ENCODE results near the gene KCNMB2.

KCNMB2 gene

GRCh38 chr3:178562143-178562946 is 26.1 kb downstream of the KCNMB2 start:
- H3K79me2 ChIP-seq (ENCODE audit: insufficient read depth, low read length), result no peaks in the 10 kb centered on the region
- ATAC-seq (ENCODE audit: insufficient read depth, low read depth) (no peak), DNase-seq (no peak)
- no peaks in the 10 kb centered on the region for H3K36me3 ChIP-seq (ENCODE audit: insufficient read depth, low read length)
- no peak overlapping the region for H2AFZ ChIP-seq (ENCODE audit: low read depth, low read length)
- no peaks in the 10 kb centered on the region for H3K4me1 ChIP-seq (ENCODE audit: insufficient read depth, low read length)
- no peak for TF ChIP-seq EZH2 (IDR thresholded peaks at IDR 0.05; ENCODE audit: borderline replicate concordance, low read depth, low read length, severe bottlenecking)
- no peak for TF ChIP-seq CTCF (IDR thresholded peaks at IDR 0.05; ENCODE audit: borderline replicate concordance, extremely low read depth, low read length, poor library complexity, severe bottlenecking)
- no peaks in the 10 kb centered on the region for H3K9me3 ChIP-seq (ENCODE audit: insufficient read depth, low read length, severe bottlenecking)
- no peak overlapping the region for H3K27ac ChIP-seq (ENCODE audit: low read length)
- H3K4me2 ChIP-seq (ENCODE audit: insufficient read depth, low read length), result no peak overlapping the region
- H3K4me3 ChIP-seq (ENCODE audit: low read depth in 1 of 2, low read length in 2 of 2), result no peak overlapping the region
- H4K20me1 ChIP-seq (ENCODE audit: insufficient read depth, low read length), result no peaks in the 10 kb centered on the region
- H3K9ac ChIP-seq (ENCODE audit: low read depth, low read length), result no peak overlapping the region
- H3K27me3 ChIP-seq (ENCODE audit: insufficient read depth, low read length, poor library complexity), result no peaks in the 10 kb centered on the region

- Histone ChIP-seq H4K20me1 (ENCODE audit: insufficient read depth, low read length) (no peaks in the 10 kb centered on the region), H3K4me2 (ENCODE audit: insufficient read depth, low read length) (no peak overlapping the region), H3K4me3 (ENCODE audit: low read depth in 1 of 2, low read length in 2 of 2) (no peak overlapping the region), H3K79me2 (ENCODE audit: insufficient read depth, low read length) (no peaks in the 10 kb centered on the region), H3K9me3 (ENCODE audit: insufficient read depth, low read length, severe bottlenecking) (no peaks in the 10 kb centered on the region), H2AFZ (ENCODE audit: low read depth, low read length) (no peak overlapping the region), H3K4me1 (ENCODE audit: insufficient read depth, low read length) (no peaks in the 10 kb centered on the region), H3K36me3 (ENCODE audit: insufficient read depth, low read length) (no peaks in the 10 kb centered on the region), H3K27me3 (ENCODE audit: insufficient read depth, low read length, poor library complexity) (no peaks in the 10 kb centered on the region), H3K27ac (ENCODE audit: low read length) (no peak overlapping the region), H3K9ac (ENCODE audit: low read depth, low read length) (no peak overlapping the region)
- ATAC-seq (ENCODE audit: insufficient read depth, low read depth), result no peak
- TF ChIP-seq CTCF (IDR thresholded peaks at IDR 0.05; ENCODE audit: borderline replicate concordance, extremely low read depth, low read length, poor library complexity, severe bottlenecking), result no peak
- TF ChIP-seq EZH2 (IDR thresholded peaks at IDR 0.05; ENCODE audit: borderline replicate concordance, low read depth, low read length, severe bottlenecking), result no peak
- DNase-seq, result no peak
Observed at GRCh38 chr3:178562947-178563232, 26.7 kb downstream of the KCNMB2 start.

GRCh38 chr3:178567611-178568010 is 31.4 kb downstream of the KCNMB2 start:
- H3K9me3 ChIP-seq (ENCODE audit: insufficient read depth, low read length, severe bottlenecking), result no peaks in the 10 kb centered on the region
- no peak for TF ChIP-seq CTCF (IDR thresholded peaks at IDR 0.05; ENCODE audit: borderline replicate concordance, extremely low read depth, low read length, poor library complexity, severe bottlenecking)
- no peak for TF ChIP-seq EZH2 (IDR thresholded peaks at IDR 0.05; ENCODE audit: borderline replicate concordance, low read depth, low read length, severe bottlenecking)
- H4K20me1 ChIP-seq (ENCODE audit: insufficient read depth, low read length), result no peaks in the 10 kb centered on the region
- H3K4me3 ChIP-seq (ENCODE audit: low read depth in 1 of 2, low read length in 2 of 2), result no peak overlapping the region
- H3K79me2 ChIP-seq (ENCODE audit: insufficient read depth, low read length), result no peaks in the 10 kb centered on the region
- no peak overlapping the region for H3K9ac ChIP-seq (ENCODE audit: low read depth, low read length)
- H3K36me3 ChIP-seq (ENCODE audit: insufficient read depth, low read length), result no peaks in the 10 kb centered on the region
- H3K27ac ChIP-seq (ENCODE audit: low read length), result no peak overlapping the region
- H3K4me2 ChIP-seq (ENCODE audit: insufficient read depth, low read length), result no peak overlapping the region
- H3K27me3 ChIP-seq (ENCODE audit: insufficient read depth, low read length, poor library complexity), result no peaks in the 10 kb centered on the region
- no peaks in the 10 kb centered on the region for H3K4me1 ChIP-seq (ENCODE audit: insufficient read depth, low read length)
- DNase-seq, result no peak
- no peak overlapping the region for H2AFZ ChIP-seq (ENCODE audit: low read depth, low read length)
- ATAC-seq (ENCODE audit: insufficient read depth, low read depth), result no peak

All from DND-41 (cell line).